Measurements from ENCODE around the gene VPS13D. TPM values are rescaled to one million over a fixed set of nuclear protein-coding genes. Genes with fewer than 3 reads are reported as not detected.

VPS13D gene
- total RNA-seq, 4 donors from 2014 or later = 94.4 to 472 (median 163) TPM

DNA sequence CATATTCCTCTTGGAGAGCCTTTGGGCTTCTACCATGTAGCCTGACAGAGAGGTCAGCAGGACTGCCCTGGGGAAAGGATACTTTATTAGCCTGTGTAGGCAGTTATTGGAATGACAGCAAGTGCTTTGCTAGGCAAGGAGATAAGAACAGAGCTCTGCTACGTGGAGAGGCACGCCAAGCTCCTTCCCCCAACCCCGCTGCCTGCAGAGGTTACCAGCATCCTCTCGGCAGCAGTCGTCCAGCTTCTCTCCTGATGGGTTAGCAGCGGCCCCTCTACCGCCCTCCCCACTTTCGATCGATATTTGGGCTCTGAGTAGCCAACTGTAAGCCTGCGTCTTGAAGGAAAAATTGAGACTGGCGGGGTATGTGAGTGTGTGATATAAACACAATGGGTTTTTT lies 265.9 kb downstream of the VPS13D start:
- Histone ChIP-seq H3K27ac (no peak overlapping the region), H3K4me3 (no peak overlapping the region), H3K36me3 (peaks cover 28% of the 10 kb centered on the region), H3K27me3 (no peaks in the 10 kb centered on the region), H3K9me3 (no peaks in the 10 kb centered on the region), H3K4me1 (peaks cover 6% of the 10 kb centered on the region)
- TF ChIP-seq POLR2A (IDR thresholded peaks at IDR 0.05) (no peak), CTCF (IDR thresholded peaks at IDR 0.05) (no peak), EP300 (IDR thresholded peaks at IDR 0.05) (no peak), POLR2AphosphoS5 (IDR thresholded peaks at IDR 0.05) (no peak)
- WGBS = 96% methylated on average over 11 of the region's 11 CpGs
- DNase-seq (ENCODE audit: low spot score in 2 of 2) = no peak

- TF ChIP-seq POLR2AphosphoS5 (IDR thresholded peaks at IDR 0.05) (no peak), POLR2A (IDR thresholded peaks at IDR 0.05) (no peak), EP300 (IDR thresholded peaks at IDR 0.05) (no peak), CTCF (IDR thresholded peaks at IDR 0.05) (no peak)
- peaks cover 6% of the 10 kb centered on the region for H3K4me1 ChIP-seq
- WGBS = 84% methylated on average over 3 of the region's 9 CpGs
- H3K27me3 ChIP-seq = no peaks in the 10 kb centered on the region
- peaks cover 27% of the 10 kb centered on the region for H3K36me3 ChIP-seq
- H3K4me3 ChIP-seq = no peak overlapping the region
- H3K9me3 ChIP-seq = no peaks in the 10 kb centered on the region
- H3K27ac ChIP-seq = no peak overlapping the region
- no peak for DNase-seq (ENCODE audit: low spot score in 2 of 2)
Measured at GRCh38 chr1:12496154-12496961, 266.5 kb downstream of the VPS13D start.

GRCh38 chr1:12499539-12500240 lies 269.9 kb downstream of the VPS13D start:
- no peak for TF ChIP-seq POLR2AphosphoS5 (IDR thresholded peaks at IDR 0.05)
- no peak for TF ChIP-seq POLR2A (IDR thresholded peaks at IDR 0.05)
- no peak for TF ChIP-seq CTCF (IDR thresholded peaks at IDR 0.05)
- no peak for TF ChIP-seq EP300 (IDR thresholded peaks at IDR 0.05)
- Histone ChIP-seq H3K9me3 (no peaks in the 10 kb centered on the region), H3K4me3 (no peak overlapping the region), H3K27ac (peak overlapping the region; percentile 13), H3K36me3 (peaks cover 42% of the 10 kb centered on the region), H3K4me1 (peaks cover 6% of the 10 kb centered on the region), H3K27me3 (no peaks in the 10 kb centered on the region)
- DNase-seq (ENCODE audit: low spot score in 2 of 2) = no peak
- 67% methylated on average over 13 of the region's 13 CpGs for WGBS

- Histone ChIP-seq H3K27me3 (no peaks in the 10 kb centered on the region), H3K36me3 (peaks cover 58% of the 10 kb centered on the region), H3K4me3 (no peak overlapping the region), H3K27ac (no peak overlapping the region), H3K4me1 (peaks cover 6% of the 10 kb centered on the region), H3K9me3 (no peaks in the 10 kb centered on the region)
- TF ChIP-seq POLR2A (IDR thresholded peaks at IDR 0.05) = no peak
- no peak for TF ChIP-seq CTCF (IDR thresholded peaks at IDR 0.05)
- no peak for TF ChIP-seq EP300 (IDR thresholded peaks at IDR 0.05)
- no peak for TF ChIP-seq POLR2AphosphoS5 (IDR thresholded peaks at IDR 0.05)
- DNase-seq (ENCODE audit: low spot score in 2 of 2) = no peak
- 80% methylated on average over 9 of the region's 9 CpGs for WGBS
Measured at GRCh38 chr1:12501661-12502060, 271.8 kb downstream of the VPS13D start.
